ENCODE data around the gene RAB7B.

- no peak for TF ChIP-seq ZNF207 (IDR thresholded peaks at IDR 0.05; ENCODE audit: borderline replicate concordance)
- no peak for TF ChIP-seq POLR2A (IDR thresholded peaks at IDR 0.05; ENCODE audit: insufficient read depth in 1 of 2, low read depth in 2 of 2, low read length in 2 of 2)
- TF ChIP-seq MYNN (CRISPR knock-in tag; IDR thresholded peaks at IDR 0.05; ENCODE audit: low read depth), result no peak
- no peak for TF ChIP-seq NFYB (CRISPR knock-in tag; IDR thresholded peaks at IDR 0.05)
- TF ChIP-seq CEBPB (IDR thresholded peaks at IDR 0.05; ENCODE audit: borderline replicate concordance, low read depth, low read length), result no peak
- no peak for TF ChIP-seq BRCA1 (CRISPR knock-in tag; IDR thresholded peaks at IDR 0.05)
- no peak for TF ChIP-seq ZMAT5 (CRISPR knock-in tag; IDR thresholded peaks at IDR 0.05; ENCODE audit: borderline replicate concordance, low read depth)
- TF ChIP-seq ZSCAN20 (CRISPR knock-in tag; IDR thresholded peaks at IDR 0.05; ENCODE audit: borderline replicate concordance), result no peak
- no peak for TF ChIP-seq ZNF747 (CRISPR knock-in tag; IDR thresholded peaks at IDR 0.05; ENCODE audit: borderline replicate concordance)
Measured at GRCh38 chr1:205965036-205965884, 37.9 kb downstream of the RAB7B start.
